Embryonic facial prominence (tissue), 1 donor: ENCODE measurements around the gene CD96.
"Not testable (repeated sequence)": the region's sequence is repeated elsewhere in the genome, so short reads cannot be mapped to it uniquely, and the experiment has no call there.

Experiments
- DNase-seq: peaks from one replicate; pipeline ENCODE4 v3.0.0-alpha.2; 2016; ENCODE audit errors: extremely low spot score

CD96 gene

DNA sequence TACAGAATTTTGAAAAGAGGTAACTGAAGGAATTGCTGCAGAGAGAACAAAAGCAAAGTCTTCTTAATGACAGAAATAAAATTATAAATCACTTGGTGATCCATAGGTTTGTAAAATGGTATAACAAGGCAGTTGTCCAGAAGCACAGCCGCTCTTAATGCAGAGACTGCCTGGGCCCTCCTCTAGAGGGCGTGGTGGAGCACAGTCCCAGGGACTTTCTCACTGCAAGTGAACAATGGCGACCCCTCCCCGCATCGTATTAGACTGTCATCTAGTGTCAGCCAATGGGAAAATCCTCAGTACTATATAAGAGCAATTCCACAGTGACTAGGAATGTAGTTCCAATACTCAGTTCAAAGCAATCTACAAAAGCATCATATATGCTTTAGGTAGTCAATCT is 79.5 kb downstream of the CD96 start:
- no peak for DNase-seq

DNA sequence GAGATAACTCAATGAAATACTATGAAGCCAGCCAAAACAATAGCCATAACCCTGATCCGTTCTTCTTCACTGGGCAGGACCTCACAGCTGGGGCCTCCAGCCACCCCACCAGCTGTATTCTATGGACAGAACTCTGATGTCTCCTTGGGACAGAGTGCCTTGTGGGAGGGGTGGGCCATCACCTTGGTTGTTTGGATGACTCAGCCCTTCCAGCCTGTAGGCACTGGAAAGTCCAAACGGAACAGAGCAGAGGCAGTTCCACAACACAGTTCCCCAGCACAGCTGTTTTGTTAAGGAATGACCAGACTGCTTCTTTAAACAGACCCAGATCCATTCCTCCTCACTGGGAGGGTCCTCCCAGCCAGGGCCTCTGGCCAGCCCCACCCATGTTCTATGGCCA is 85.1 kb downstream of the CD96 start:
- no peak for DNase-seq

DNA sequence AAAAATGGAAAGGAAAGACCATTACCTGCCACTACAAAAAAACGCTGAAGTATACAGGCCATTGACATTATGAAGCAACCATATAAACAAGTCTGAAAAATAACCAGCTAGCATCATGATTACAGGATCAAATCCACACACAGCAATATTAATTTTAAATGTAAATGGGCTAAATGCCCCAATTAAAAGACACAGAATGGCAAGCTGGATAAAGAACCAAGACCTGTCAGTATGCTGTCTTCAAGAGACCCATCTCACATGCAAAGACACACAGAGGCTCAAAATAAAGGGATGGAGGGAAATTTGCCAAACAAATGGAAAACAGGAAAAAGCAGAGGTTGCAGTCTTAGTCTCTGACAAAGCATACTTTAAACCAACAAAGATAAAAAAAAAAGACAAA is 87.0 kb downstream of the CD96 start:
- not testable (repeated sequence) for DNase-seq

DNA sequence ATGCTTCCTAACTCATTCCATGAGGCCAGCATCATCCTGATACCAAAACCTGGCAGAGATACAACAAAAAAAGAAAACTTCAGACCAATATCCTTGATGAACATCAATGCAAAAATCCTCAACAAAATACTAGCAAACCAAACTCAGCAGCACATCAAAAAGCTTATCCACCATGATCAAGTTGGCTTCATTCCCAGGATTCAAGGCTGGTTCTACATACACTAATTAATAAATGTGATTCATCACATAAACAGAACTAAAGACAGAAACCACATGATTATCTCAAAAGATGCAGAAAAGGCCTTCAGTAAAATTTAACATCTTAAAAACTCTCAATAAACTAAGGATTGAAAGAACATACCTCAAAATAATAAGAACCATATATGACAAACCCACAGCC is 88.6 kb downstream of the CD96 start:
- DNase-seq: not testable (repeated sequence)

DNA sequence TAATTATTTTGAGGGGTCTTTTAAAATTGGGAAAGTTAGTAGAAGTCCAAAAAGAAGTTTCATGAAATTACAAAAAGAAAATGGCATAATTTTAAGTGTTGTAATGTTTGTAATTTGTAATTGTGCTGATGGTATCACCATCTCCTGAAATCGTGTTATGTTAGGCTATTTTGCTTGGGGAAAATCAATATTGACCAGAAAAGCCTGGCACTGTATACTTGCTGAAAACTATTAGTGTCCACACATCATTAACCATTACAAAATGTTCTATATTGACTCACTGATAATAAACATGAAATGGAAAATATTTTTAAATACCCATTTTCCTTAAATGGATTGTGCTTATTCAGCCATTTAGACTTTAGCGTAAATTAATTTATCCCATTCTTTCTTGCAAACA is 93.4 kb downstream of the CD96 start:
- DNase-seq: no peak

DNA sequence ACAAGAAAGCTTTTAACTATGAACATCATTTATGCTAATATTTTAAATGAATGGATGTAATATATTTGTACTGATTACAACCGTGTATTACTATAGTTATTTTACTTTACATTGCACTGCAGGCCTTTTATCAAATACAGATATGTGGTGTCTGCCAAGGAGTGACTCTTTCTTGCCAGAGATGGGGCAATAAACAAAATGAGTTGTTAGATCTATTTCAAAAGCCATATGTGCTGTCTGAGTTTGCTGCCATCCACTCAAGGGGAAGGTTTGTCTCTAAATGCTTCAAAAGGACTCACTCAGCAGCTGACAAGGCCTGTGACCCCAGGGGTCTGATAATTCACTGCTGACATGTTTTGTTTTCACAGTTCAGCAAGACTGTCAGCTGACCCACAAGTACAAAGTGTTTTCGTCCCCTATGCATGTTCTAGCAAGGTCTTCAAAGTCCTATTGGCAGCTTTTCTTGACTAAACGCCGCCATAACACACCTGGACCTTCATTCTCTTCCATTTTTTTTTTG is 94.4 kb downstream of the CD96 start:
- DNase-seq: no peak

DNA sequence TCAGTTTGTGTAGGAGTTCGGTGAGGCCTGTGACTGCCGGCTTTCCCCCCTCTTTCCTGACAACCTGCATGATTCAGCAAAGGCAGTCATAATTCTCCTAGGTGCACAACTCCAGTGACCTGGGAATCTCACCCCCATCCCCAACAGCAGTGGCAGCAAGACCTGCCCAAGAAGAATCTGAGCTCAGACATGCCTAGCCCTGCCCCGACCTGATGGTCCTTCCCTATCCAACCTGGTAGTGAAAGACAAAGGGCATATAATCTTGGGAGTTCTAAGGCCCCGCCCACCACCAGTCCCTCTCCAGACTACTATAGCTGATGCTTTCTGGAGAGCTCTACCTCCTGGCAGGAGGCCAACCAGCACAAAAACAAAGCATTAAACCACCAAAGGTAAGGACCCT is 97.3 kb downstream of the CD96 start:
- no peak for DNase-seq

DNA sequence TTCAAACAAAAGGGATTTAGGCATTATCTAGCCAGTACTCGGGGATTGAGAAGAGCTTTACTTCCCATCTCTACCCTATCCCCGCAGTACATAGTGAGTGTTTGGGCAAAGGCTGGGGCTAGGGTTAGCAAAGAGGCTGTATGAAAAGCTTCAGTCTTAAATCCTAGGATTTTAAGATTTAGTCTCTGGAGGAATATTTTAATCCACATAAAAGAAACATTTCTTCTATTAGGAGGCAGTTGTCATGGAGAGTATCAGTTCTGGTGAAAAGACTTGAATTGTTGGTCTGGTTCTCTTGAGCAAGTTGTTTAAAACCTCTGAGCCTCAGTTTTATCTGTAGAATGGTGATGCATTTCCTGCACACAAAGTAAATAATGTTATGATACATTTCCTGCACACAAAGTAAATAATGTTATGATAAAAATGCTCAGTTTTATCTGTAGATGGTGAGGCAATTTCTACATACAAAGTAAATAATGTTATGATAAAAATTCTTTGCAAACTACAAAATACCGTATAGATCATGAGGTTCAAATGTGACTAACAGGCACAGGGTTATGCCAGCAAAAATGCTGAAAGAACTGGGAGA is 107.1 kb downstream of the CD96 start:
- DNase-seq: no peak

DNA sequence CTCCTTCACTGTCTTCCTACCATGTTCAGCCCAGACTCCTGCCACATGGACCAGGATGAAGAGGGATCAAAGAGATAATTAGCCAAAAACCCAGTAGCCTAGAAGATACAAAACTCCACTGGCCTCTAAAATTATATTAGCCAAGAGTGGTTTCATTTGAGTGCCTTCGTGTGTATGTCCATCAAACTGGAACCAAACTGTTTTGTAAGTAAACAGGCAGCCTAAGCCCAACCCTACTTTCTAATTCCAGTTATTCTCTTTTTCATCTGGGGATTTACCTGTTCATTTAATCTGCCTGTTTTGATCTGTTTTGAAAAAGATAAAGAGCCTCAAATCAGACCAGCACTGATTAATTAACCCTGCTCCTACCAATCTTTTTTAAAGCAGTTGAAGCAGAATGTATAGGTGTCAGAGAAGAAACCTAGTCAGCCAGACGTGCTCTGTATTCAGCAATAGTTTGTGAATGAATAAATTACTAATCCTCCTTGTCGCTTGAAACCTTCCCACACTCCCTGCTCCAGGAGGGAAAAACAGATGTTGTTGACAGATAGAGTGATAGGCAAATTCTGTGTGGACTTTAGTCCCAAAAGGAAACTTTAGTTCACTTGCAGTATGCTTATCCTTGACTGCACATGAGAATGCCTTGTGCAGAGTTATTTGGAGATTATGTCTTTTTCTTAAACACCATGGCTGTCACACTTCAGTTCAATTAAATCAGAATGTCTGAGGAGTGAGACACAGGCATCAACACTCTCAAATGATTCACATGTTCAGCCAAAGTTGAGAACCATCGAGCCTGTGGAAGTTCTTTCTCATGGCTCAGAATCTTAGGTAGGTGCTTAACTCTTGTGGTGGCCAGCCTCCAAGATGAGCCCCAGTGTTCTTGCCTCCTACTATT is 108.6 kb downstream of the CD96 start:
- DNase-seq: no peak

DNA sequence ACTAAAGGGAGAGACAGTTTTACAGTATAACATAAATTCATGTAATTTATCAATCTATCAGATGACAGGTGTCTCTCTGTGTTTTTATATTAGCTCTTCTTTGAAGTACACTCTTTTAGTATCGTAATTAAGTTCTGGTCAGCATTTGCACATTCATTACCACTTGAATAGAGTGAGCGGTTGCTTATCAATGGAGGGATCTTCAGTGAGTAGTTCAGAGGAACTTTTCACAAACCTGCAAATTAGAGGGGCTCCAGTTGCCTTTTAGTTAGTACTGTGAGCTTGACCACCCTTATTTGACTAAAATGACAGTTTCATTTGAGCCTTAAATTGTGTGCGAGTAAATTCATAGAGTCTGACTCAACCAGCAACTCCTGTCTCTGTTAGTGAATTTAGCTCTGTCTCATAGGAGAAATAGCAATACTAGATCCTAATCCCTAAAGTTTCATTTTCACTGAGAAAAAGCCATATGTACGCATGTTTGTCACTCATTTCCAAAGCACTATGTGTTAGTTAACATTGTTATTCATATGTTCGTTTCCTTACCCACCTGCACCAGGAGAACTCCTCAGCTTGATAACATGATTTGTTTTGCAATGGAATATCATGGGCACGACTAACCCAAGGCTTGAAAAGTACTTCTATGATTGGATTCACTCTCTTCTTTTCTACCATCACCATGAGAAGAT is 110.6 kb downstream of the CD96 start:
- DNase-seq: no peak

DNA sequence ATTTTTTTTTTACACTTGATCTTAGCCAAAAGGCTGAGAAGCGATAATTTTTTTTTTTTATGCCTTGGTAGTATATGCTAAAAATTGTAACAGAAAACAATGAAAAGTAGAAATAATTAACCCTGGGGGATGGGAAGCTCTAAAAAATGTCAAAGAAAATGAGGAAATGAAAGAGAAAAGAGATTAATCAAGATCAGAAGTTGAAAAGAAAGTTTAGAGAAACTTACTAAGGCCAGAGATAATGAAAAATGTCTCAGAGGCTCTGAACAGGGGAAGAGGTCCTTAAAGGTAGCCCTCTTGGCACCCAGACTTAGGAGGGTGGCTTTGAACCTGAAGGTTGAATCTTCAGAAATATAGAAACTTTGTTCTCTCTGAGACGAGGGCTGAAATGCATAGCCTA is 111.8 kb downstream of the CD96 start:
- DNase-seq: no peak

DNA sequence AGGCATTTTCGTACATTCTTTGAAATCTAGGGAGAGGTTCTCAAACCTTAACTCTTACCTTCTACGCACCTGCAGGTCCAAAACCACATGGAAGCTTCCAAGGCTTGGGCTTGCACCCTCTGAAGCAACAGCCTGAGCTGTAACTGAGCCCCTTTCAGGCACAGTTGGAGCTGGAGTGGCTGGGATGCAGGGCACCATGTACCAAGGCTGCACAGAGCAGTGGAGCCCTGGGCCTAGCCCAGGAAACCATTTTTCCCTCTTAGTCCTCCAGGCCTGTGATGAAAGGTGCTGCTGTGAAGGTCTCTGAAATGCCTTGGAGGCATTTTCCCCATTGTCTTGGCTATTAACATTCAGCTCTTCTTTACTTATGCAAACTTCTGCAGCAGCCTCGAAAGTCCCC is 120.0 kb downstream of the CD96 start:
- DNase-seq: no peak

DNA sequence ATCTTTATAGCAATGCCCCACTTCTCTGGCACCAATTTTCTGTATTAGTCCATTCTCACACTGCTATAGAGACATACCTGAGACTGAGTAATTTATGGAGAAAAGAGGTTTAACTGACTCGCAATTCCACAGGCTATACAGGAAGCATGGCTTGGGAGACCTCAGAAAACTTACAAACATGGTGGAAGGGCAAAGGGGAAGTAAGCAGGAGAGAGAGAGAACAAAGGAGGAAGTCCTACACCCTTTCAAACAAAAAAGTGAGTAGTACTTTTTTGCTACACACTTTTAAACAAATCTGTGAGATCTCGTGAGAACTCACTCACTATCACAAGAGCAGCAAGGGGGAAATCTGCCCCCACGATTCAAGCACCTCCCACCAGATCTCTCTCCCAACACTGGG is 120.9 kb downstream of the CD96 start:
- no peak for DNase-seq

DNA sequence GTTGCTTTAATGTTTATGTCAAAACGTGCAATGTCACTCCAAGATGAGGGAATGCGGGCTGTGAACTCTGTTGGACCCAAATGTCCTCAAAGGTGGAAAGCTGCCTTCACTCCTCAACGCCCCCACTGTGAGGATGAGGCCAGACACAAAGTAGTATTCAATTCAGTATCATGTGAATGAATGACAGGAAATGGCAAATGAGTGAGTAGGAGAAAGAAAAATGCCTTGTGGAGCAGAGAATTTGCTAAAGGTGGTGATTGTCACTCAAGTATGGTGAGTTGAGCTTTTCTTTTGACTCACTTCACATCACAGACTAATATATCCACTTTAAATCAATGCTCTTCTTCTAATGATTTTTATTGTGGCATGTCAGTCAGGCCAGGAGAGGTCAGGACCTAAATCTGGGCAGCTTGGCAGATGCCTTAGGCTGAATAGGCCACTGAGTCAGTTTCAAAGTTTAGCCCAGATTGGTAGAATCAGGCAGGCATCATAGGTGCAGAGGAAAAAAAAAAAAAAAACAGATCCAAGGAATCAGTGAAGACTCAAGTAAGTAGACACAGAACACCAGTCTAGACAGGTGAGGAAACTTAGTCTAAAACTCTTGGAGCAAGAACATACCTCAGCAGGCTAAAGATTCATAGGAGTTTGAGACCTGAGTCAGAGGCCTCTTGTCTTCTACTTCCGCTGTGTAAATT is 124.2 kb downstream of the CD96 start:
- DNase-seq: no peak

DNA sequence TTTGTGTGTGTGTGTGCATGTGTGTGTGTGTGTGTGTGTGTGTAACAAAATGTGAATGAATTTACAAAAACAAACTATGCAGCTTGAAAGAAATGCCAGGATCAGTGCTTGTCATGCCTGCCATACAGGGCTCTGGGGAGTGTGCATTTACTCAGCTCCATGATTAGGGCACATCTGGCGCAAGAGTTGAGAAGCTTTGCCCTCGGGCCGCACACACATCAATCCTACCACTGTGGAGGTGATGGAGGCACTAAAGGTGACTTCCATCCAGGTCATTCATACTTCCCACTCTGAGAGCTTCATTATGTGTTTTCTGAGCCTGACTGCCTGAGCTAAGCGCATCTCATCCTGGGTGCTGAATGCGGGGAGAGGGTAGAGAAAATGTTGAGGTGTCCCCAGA is 125.2 kb downstream of the CD96 start:
- no peak for DNase-seq

DNA sequence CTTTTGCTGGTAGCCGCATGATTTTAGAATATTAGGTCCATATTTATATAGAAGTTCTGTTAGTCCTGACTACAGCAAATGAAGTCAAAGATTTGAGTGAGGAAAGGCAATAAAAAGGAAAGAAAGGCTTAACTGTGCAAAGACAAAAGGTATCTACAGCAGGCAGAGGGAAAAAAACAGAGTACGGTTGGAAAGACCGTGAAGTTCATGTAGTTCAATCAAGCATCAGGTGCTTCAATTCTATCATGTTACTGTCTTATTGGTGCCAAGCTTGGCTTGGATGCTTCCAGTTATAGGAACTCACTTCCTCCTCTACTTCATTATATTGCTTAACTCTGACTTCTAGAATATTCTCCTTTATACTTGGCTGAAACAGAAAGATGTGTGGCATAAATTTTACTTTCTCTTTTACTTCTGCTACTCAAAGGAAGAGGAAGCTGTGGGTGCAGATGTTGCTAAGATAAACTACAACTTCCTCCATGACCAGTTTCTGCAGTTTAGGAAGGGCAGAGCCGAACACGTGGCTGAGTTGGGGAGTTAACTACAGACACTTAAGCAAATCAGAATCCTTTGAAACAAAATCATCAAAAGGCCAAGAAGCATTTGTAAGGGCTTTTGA is 125.7 kb downstream of the CD96 start:
- DNase-seq: no peak

DNA sequence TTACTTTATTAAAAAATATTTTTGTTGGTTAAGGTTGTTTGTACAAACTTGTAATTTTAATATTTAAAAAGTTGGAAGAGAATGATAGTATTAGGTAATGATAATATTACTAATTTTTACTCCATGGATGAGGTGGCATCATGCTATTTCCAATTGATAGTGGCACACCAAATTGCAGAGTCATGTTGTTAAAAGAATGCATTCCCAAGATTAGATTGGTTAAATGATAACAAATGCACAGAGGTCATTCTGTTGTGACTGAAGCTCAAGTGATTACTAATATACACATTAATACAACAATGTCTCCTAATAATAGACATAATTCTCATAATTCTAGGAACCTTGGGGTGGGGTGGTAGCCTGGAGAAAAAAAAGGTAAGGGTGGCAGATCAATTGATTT is 126.3 kb downstream of the CD96 start:
- no peak for DNase-seq

DNA sequence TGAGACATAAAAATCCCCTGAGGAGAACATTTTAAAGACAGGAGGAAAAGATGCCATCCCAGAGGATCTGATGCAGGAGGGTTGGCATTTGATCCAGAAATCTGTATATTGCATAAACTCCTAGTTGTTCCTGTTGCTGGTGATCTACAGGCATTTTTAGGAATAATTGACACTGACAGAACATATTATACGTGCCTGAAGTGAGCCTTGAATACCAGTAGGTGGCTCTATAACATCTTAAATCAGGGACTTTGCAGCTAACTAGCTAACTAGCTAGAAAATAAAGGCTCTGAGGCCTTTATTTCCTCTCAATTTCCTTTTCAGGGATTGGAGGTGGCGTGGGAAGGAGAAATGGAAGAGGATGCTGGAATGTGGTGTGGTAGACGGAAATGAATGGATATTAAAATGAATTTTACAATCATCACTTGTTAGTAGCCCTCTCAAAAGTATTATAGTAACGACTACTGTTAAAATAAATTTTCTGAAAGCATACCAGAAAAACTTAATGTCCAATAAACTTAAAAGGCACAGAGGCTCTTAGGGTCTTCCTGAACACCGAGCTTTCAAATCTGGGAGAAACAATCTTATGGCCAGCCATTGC is 127.0 kb downstream of the CD96 start:
- peak; percentile 61 for DNase-seq

DNA sequence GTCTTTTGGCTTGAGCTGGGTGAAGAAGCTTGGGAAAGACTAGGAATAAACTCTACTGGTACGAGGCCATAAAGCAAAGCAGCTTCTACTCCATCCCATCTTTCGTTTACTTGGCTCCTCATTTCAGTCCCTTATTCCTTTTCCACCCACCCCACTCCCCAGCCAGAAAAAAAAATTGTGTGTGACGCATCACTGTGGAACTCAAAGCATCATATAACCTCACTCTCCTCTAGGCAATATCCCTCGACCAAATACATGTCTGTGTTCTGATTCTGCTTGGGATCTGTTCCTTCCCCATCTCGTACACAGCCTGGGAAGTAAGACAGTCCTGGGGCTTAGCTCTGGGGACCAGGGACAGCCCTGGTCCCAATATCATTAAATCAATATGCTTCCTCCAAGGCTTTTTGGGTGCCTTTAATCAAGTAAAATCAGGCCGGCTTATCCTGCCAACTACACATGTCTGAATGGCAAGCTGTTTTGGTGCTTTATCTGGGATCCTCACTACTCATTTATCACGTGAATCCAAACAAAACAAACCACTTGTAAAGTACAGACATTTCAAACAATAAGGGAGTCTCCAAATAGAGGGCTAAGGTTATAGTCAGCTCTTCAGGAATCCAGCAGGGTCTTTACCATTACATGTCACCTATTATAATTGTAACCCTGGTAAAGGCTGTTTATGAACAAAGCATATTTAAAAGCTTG is 128.1 kb downstream of the CD96 start:
- DNase-seq: no peak

DNA sequence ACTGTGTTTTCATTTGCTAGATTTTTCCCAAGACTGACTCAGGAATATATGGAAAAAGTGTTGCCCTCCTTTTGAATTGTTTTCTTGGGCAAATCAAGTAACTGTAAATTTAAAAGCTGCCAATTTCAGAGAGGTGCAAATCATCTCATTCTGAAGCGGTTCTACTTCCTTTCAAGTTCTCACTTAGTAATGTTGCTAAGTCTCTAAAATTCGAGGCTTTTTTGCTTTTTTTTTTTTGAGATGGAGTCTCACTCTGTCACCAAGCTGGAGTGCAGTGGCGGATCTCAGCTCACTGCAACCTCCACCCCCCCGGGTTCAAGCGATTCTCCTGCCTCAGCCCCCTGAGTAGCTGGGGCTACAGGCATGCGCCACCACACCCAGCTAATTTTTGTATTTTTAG is 130.5 kb downstream of the CD96 start:
- not testable (repeated sequence) for DNase-seq

DNA sequence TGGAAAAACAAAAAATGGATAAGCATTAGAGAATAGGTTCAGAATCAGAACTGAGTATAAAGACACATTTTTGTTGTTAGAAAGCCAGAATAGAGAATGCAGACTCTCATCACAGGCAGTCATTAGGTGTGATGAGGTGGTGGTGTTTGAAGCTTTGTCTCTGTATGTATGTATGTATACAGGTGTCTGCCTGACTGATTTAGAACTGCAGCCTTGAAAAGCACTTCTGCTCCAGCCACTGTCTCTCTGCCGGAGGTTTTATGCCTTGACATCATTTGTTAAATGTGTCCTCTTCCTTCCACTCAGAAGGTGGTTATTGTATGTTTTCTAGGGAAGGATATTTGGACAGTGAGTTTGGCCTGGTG is 133.8 kb downstream of the CD96 start:
- DNase-seq: no peak
